Inferior parietal cortex (tissue), 1 donor: ENCODE results near the gene AGFG2.
"Not testable (repeated sequence)": the region's sequence is repeated elsewhere in the genome, so short reads cannot be mapped to it uniquely, and the experiment has no call there.

Experiments used
- DNase-seq: peaks from one replicate; pipeline ENCODE4 v3.0.0-alpha.2; 2016; ENCODE audit errors: extremely low spot score

The AGFG2 gene

GRCh38 chr7:100521076-100521475 is 17.9 kb upstream of the AGFG2 start:
- DNase-seq, result no peak

- DNase-seq, result not testable (repeated sequence)
Measured at GRCh38 chr7:100521909-100522593, 17.0 kb upstream of the AGFG2 start.

GRCh38 chr7:100523192-100523591 is 15.8 kb upstream of the AGFG2 start:
- DNase-seq, result not testable (repeated sequence)

- not testable (repeated sequence) for DNase-seq
Measured at GRCh38 chr7:100528108-100528866, 10.7 kb upstream of the AGFG2 start.

GRCh38 chr7:100532165-100533022 is 6.6 kb upstream of the AGFG2 start:
- no peak for DNase-seq

- DNase-seq, result not testable (repeated sequence)
Measured at GRCh38 chr7:100535982-100536381, 3.0 kb upstream of the AGFG2 start.

- DNase-seq, result not testable (repeated sequence)
Measured at GRCh38 chr7:100536695-100537094, 2.3 kb upstream of the AGFG2 start.

- no peak for DNase-seq
Measured at GRCh38 chr7:100538348-100538653, 702 bp upstream of the AGFG2 start.

- no peak for DNase-seq
Measured at GRCh38 chr7:100539436-100540006, 518 bp downstream of the AGFG2 start.

- no peak for DNase-seq
Measured at GRCh38 chr7:100540073-100540723, 1.2 kb downstream of the AGFG2 start.

- not testable (repeated sequence) for DNase-seq
Measured at GRCh38 chr7:100541309-100541708, 2.3 kb downstream of the AGFG2 start.

GRCh38 chr7:100543586-100543985 is 4.6 kb downstream of the AGFG2 start:
- peak; percentile 44 for DNase-seq

GRCh38 chr7:100544386-100544785 is 5.4 kb downstream of the AGFG2 start:
- no peak for DNase-seq

GRCh38 chr7:100544967-100545359 is 6.0 kb downstream of the AGFG2 start:
- DNase-seq, result peak; percentile 51

- DNase-seq, result peak; percentile 39
Measured at GRCh38 chr7:100545360-100546128, 6.5 kb downstream of the AGFG2 start.

- DNase-seq, result no peak
Measured at GRCh38 chr7:100546129-100546925, 7.3 kb downstream of the AGFG2 start.

GRCh38 chr7:100546926-100547800 is 8.2 kb downstream of the AGFG2 start:
- DNase-seq, result peak; percentile 17

GRCh38 chr7:100547872-100548271 is 8.9 kb downstream of the AGFG2 start:
- no peak for DNase-seq

- DNase-seq, result not testable (repeated sequence)
Measured at GRCh38 chr7:100548446-100548845, 9.4 kb downstream of the AGFG2 start.
